AML-193 (cell line): Measurements from ENCODE around the gene QARS1.

ENCODE experiments used
- DNase-seq, 2 experiments: peaks; one replicate each; lab custom pipeline; 2025; lab: John Stamatoyannopoulos, UW

QARS1 gene

GRCh38 chr3:49053543-49053942, 51.0 kb downstream of the QARS1 start:
- DNase-seq = no peak
